Activated T-helper 1 cell treated with anti-CD3 and anti-CD28 coated beads, Interleukin-2, amount 50 U/mL, for 16 hours (primary cell): ENCODE measurements around the gene PPP2R5C.
A peak's percentile ranks its signal among the peaks of the same experiment; 100 is the strongest.
"Not testable (repeated sequence)": the region's sequence is repeated elsewhere in the genome, so short reads cannot be mapped to it uniquely, and the experiment has no call there.

Source experiments
- DNase-seq, 2 donors: peaks; one replicate each; pipeline ENCODE4 v3.0.0-alpha.2; 2020; ENCODE audit warnings: low read depth in 1 of 2, low spot score in 1 of 2

PPP2R5C gene

DNA sequence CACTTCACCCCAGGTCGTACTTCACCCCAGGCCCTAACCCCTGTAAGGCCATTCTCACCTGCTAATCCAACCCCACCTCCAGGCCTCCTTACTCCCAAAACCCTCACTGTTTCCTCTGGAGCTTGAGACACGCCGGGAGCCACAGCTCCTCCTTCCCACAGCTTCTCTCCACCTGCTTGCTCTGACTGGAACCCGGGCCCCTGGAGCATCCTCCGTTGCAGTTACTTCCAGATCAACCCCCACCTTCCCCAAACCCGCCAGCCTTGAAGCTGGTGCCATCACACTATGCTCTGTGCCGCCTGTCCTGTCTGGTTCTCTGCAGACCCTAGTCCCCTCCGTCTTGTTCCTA lies 34.6 kb upstream of the PPP2R5C start:
- no peak for DNase-seq

DNA sequence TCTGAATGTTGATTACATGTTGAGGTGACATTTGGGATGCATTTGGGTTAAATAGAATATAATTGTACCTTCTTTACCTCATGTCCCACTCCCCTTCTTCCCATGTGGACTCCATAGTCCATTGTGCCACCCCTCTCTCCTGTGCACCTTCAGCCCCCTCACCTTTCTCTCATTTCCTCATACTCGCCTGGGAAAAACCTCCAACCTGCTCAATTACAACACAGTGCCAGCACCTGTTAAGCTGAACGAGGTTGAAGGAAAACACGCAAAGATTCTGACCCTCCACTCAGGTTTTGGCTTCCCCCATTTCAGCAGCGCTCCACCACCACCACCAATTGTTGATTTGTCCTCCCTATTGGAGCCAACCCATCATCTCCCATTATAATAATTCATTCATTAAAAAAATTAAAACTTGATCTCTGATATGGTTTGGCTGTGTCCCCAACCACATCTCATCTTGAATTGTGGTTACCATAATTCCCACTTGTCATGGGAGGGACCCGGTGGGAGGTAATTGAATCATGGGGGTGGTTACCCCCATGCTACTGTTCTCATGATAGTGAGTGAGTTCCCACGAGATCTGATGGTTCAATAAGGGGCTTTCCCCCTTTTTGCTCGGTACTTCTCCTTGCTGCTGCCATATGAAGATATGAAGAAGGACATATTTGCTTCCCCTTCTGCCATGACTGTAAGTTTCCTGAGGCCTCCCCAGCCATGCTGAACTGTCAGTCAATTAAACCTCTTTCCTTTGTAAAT lies 33.7 kb upstream of the PPP2R5C start:
- DNase-seq, result no peak

GRCh38 chr14:101728367-101728742 lies 33.2 kb upstream of the PPP2R5C start:
- no peak for DNase-seq

GRCh38 chr14:101729382-101729781 lies 32.1 kb upstream of the PPP2R5C start:
- no peak for DNase-seq

DNA sequence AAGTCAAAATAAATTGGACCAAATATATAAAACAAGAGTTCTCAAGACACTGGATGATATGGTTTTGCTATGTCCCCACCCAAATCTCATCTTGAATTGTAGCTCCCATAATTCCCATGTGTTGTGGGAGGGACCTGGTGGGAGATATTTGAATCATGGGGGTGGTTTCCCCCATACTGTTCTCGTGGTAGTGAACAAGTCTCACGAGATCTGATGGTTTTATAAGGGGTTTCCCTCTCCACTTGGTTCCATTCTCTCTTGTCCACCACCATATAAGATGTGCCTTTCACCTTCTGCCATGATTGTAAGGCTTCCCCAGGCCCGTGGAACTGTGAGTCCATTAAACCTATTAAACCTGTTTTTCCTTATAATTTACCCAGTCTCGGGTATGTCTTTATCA lies 31.4 kb upstream of the PPP2R5C start:
- DNase-seq, result not testable (repeated sequence)

GRCh38 chr14:101730626-101731186 lies 30.8 kb upstream of the PPP2R5C start:
- no peak for DNase-seq

DNA sequence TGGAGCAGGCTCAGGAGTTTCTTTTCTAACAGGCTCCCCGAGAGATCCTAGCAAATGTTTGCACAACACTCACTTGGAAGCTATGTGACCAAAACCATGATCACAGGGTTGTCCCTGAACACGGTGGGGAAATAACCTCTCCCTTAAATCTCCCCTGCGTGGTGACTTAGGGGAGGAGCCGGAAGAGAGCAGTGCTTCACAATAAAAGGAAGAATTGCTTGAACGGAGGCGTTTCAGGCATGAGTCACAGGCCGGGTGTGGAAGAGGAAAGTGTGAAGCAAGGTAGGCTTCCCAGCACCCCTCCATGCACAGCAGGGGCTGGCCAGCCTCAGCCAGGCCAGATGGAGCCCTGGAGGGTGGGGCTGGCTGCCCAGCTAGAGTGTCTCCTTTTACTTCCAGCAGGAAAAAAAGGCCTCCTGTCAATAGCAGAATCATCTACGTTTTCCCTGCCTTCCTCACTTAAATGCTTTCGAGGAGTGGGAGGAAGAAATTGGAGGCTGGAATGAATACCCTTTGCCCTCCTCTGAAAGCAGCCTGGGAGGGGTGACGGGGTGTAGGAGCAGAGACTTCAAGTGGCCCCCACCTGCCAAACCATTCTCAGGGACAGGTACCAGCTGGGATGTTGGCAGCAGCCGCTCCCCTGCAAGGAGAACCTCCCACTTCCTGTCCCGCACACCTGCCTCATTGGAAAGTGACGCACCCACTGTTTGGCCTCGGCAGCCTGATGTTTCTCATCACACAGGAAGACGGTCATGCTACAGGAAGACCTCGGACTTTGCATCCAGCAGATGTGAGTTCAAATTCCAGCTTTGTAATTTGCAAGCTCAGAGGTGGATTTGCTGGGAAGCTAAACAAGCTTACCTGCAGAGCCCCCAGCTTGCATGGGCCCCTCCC lies 30.1 kb upstream of the PPP2R5C start:
- peak; percentile 51 to 70 for DNase-seq

DNA sequence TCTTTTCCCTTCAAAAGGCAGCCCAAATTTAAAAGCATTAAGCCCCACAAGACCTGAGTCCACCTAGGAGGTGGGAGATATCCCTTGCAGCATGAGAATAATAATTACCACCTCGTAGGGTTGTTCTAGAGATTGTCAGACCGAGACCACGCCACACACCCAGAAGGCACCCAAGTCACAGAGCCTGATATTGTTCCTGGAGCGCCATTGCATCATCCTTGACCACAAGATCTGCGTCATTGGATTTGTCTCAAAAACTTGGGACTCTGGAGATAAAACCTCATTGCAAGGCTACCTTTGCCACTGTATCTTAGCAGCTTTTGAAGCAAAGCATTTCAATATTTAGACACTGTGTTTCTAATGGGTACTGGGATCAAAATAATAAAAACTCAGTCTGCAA lies 29.4 kb upstream of the PPP2R5C start:
- no peak for DNase-seq

DNA sequence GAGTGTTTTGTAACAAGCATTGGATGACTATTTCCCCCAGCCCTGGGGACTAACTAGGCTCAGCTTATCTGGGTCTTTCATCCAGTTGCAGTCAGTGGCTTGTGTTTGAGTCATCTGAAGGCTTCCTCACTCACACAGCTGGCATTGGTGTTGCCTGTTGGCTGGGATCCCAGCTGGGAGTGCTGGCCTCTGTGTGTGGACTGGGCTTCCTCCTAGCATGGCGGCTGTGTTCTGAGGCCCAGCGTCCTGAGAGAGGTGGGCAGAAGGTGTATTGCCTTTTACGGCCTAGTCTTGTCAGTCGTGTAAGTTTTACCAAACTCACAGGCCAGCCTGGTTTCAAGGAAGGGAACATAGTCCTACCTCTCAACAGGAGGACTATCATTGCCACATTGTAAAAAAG lies 28.3 kb upstream of the PPP2R5C start:
- no peak for DNase-seq

- DNase-seq, result no peak
These were observed 27.2 kb upstream of the PPP2R5C start for GRCh38 chr14:101734246-101734847.

- DNase-seq, result no peak
These were observed 26.1 kb upstream of the PPP2R5C start for GRCh38 chr14:101735453-101735852.

DNA sequence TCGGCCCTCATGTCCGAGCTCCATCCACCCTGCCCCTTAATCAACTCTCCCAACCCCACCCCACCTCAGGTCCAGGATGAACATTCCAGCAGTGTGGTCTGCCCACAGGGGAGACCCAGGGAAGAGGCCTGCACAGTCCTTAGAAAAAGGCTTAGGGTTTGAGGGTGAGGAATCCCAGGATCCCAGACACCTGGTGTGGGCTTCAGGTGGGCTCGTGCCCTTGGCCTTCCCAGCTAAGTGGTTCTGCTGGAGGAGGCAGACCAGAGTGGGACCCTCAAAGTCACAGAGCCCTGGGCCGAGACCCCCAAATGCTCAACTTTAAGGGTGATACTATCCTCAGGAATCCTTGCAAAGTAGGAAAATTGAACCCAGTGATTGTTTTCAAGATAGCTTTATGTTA lies 25.4 kb upstream of the PPP2R5C start:
- DNase-seq, result no peak

DNA sequence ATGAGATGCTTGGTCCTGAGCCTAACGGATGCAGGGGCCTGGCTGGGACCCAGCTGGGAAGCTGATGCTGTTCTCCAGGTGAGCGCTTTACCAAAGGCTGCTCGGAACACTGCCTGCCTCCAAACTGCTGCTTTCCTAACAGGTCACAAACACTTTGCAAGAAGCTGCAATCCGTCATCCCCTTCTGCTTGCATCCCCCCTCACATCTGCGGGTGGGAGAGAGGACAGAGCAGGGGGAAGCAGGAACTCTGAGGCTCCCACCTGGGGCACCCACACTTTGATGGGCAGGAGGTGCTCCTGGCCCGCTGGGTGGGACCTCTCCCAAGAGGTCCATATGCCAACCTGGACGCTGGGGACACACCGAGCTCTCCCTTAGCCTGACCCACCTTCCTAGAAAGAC lies 24.9 kb upstream of the PPP2R5C start:
- DNase-seq, result no peak

GRCh38 chr14:101737414-101738339 lies 23.8 kb upstream of the PPP2R5C start:
- no peak for DNase-seq

DNA sequence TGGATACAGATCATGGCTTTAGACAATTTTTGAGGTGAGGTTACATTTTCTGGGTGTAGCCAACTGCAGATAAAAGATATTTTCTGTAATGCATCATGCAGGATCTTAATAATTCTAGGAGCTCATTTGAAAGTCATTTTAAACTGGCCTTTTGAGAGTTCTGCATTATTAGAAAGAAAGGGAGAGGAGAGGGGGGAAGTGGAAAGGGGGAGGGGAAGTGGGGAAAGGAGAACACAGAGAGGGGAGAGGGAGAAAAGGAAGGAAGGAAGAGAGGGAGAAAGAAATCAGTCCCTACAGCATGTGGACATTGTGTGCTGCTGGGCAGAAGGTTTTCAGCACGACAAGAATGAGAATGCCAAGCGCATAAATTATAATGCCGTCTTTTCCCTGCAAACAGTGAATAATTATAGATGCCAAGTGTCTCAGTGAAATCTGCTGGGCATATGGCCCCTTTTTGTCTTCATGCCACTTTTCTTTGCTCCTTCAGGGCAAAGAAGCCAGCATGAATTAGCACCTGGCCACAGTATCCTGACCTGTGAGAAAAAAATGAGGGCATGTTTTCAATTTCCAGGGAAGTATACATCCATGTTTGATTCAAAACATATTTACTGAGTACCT lies 22.7 kb upstream of the PPP2R5C start:
- DNase-seq, result no peak

GRCh38 chr14:101739446-101740141 lies 21.9 kb upstream of the PPP2R5C start:
- DNase-seq, result no peak

GRCh38 chr14:101740981-101741380 lies 20.5 kb upstream of the PPP2R5C start:
- no peak for DNase-seq

GRCh38 chr14:101743701-101744100 lies 17.8 kb upstream of the PPP2R5C start:
- no peak for DNase-seq

DNA sequence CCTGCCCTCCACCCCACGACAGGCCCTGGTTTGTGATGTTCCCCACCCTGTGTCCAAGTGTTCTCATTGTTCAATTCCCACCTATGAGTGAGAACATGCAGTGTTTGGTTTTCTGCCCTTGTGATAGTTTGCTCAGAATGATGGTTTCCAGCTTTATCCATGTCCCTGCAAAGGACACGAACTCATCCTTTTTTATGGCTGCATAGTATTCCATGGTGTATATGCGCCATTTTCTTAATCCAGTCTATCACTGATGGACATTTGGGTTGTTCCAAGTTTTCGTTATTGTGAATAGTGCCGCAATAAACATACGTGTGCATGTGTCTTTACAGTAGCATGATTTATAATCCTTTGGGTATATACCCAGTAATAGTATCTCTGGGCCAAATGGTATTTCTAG lies 17.1 kb upstream of the PPP2R5C start:
- not testable (repeated sequence) for DNase-seq

DNA sequence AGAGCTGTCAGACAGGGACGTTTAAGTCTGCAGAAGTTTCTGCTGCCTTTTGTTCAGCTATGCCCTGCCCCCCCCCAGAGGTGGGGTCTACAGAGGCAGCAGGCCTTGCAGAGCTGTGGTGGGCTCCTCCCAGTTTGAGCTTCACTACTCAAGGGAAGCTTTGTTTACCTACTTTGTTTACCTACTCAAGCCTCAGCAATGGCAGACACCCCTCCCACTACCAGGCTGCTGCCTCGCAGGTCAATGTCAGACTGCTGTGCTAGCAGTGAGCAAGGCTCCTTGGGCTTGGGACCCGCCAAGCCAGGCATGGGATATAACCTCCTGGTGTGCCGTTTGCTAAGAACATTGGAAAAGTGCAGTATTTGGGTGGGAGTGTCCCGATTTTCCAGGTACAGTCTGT lies 11.8 kb upstream of the PPP2R5C start:
- DNase-seq, result not testable (repeated sequence)
